ENCODE results near the gene SASH3.

Gene SASH3

GRCh38 chrX:129825746-129826505 is 46.2 kb downstream of the SASH3 start:
- Histone ChIP-seq H3K4me1 (ENCODE audit: control insufficient read depth in 2 of 2, insufficient read depth in 2 of 2, low read length in 2 of 2) (no peaks in the 10 kb centered on the region), H3K36me3 (ENCODE audit: control insufficient read depth in 2 of 2, insufficient read depth in 2 of 2, low read length in 2 of 2) (no peaks in the 10 kb centered on the region), H3K27me3 (ENCODE audit: control insufficient read depth in 2 of 2, insufficient read depth in 2 of 2, low read length in 2 of 2) (no peaks in the 10 kb centered on the region), H3K9ac (ENCODE audit: low read depth in 1 of 2, low read length in 2 of 2) (no peak overlapping the region), H3K4me3 (ENCODE audit: low read length in 2 of 2) (no peak overlapping the region), H3K9me3 (ENCODE audit: control insufficient read depth in 2 of 2, low read length in 2 of 2) (no peaks in the 10 kb centered on the region), H3K27ac (ENCODE audit: low read depth in 2 of 2, low read length in 2 of 2) (no peak overlapping the region)

- H3K9ac ChIP-seq (ENCODE audit: low read depth in 1 of 2, low read length in 2 of 2), result no peak overlapping the region
- H3K9me3 ChIP-seq (ENCODE audit: control insufficient read depth in 2 of 2, low read length in 2 of 2), result no peaks in the 10 kb centered on the region
- no peak overlapping the region for H3K27ac ChIP-seq (ENCODE audit: low read depth in 2 of 2, low read length in 2 of 2)
- H3K4me1 ChIP-seq (ENCODE audit: control insufficient read depth in 2 of 2, insufficient read depth in 2 of 2, low read length in 2 of 2), result no peaks in the 10 kb centered on the region
- no peaks in the 10 kb centered on the region for H3K36me3 ChIP-seq (ENCODE audit: control insufficient read depth in 2 of 2, insufficient read depth in 2 of 2, low read length in 2 of 2)
- no peaks in the 10 kb centered on the region for H3K27me3 ChIP-seq (ENCODE audit: control insufficient read depth in 2 of 2, insufficient read depth in 2 of 2, low read length in 2 of 2)
- H3K4me3 ChIP-seq (ENCODE audit: low read length in 2 of 2), result no peak overlapping the region
These were observed 50.7 kb downstream of the SASH3 start for GRCh38 chrX:129830494-129830893.

DNA sequence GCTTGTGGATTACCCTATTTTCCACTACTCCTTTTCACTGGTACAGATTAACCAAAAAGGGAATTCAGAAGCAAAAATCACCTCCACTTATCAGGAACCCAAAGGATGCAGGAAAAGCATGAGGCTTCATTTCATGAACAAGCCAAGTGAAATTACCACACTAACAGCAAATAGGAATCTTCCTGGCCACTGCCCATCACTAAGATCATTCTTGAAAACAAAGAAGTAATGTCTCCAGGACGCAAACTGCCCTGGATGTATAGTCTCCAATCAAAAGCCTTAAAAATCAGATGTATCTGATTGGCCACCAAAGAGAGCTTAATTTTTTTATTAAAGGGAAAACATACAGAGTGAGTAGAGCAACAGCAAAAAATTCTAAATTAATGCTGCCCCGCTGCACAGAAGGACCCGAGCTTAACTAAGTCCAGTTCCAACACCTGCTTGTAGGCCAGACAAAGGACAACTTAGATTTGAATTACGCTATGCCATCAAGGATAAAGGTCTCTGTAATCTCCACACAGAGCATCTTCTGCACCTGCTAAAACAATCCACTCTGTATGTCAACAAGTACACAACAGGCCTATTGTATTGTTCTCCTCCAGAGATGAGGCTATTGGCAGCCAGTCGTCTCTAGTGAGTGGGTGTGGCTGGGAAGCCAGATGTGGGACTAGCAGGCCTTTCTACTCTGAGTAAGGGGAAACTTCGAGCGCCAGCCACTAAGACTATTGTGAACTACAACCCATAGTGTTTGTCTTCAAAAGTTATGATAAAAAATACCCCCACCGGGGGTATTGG is 51.5 kb downstream of the SASH3 start:
- no peaks in the 10 kb centered on the region for H3K9me3 ChIP-seq (ENCODE audit: control insufficient read depth in 2 of 2, low read length in 2 of 2)
- H3K27ac ChIP-seq (ENCODE audit: low read depth in 2 of 2, low read length in 2 of 2), result no peak overlapping the region
- H3K27me3 ChIP-seq (ENCODE audit: control insufficient read depth in 2 of 2, insufficient read depth in 2 of 2, low read length in 2 of 2), result no peaks in the 10 kb centered on the region
- H3K36me3 ChIP-seq (ENCODE audit: control insufficient read depth in 2 of 2, insufficient read depth in 2 of 2, low read length in 2 of 2), result no peaks in the 10 kb centered on the region
- no peak overlapping the region for H3K4me3 ChIP-seq (ENCODE audit: low read length in 2 of 2)
- H3K4me1 ChIP-seq (ENCODE audit: control insufficient read depth in 2 of 2, insufficient read depth in 2 of 2, low read length in 2 of 2), result no peaks in the 10 kb centered on the region
- H3K9ac ChIP-seq (ENCODE audit: low read depth in 1 of 2, low read length in 2 of 2), result no peak overlapping the region

DNA sequence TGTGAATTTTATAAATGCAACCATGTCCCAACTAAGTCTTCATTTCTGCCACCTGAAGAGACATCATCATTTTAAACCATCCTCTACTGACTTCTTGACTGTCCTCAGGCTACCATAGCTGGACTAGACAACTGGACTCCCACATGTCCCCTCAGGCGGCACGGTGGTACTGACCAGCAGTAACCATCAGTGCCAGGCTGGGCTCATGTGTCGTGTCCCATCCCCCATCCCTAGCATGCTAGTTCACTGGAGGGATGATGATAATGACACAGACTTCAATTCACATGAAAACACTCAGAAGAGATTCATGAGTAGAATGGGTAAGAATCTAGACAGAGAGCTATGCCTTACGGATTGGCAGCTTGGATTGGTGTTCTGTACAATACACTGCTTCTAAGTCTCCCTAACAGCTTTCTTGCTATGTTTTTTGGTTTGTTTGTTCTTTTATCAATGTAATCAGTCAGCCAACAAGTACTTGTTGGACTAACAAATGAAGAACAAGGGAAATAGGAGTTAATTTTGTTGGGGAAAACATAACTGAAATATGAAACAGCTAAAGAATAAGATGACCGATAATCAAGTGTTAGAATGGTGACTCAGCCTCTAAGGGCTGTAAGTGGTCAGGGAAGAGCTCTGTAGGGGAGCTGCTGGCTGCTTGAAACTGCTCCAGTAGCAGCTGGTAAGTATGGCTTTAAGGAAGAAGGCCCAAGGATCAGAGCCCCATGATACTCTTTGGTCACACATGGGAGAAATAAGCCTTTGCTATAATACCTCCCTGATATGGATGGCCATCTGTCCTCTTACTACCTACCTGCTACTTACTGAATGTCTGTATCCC is 53.6 kb downstream of the SASH3 start:
- H3K27ac ChIP-seq (ENCODE audit: low read depth in 2 of 2, low read length in 2 of 2), result no peak overlapping the region

GRCh38 chrX:129836827-129837226 is 57.1 kb downstream of the SASH3 start:
- H3K36me3 ChIP-seq (ENCODE audit: control insufficient read depth in 2 of 2, insufficient read depth in 2 of 2, low read length in 2 of 2), result peaks cover 0 to 6% of the 10 kb centered on the region in 2 donors
- H3K27me3 ChIP-seq (ENCODE audit: control insufficient read depth in 2 of 2, insufficient read depth in 2 of 2, low read length in 2 of 2), result peaks cover 0 to 3% of the 10 kb centered on the region in 2 donors
- no peak overlapping the region for H3K4me3 ChIP-seq (ENCODE audit: low read length in 2 of 2)
- H3K4me1 ChIP-seq (ENCODE audit: control insufficient read depth in 2 of 2, insufficient read depth in 2 of 2, low read length in 2 of 2), result peaks cover 2 to 3% of the 10 kb centered on the region in 2 donors
- no peak overlapping the region for H3K9ac ChIP-seq (ENCODE audit: low read depth in 1 of 2, low read length in 2 of 2)
- H3K27ac ChIP-seq (ENCODE audit: low read depth in 2 of 2, low read length in 2 of 2), result no peak overlapping the region
- no peaks in the 10 kb centered on the region for H3K9me3 ChIP-seq (ENCODE audit: control insufficient read depth in 2 of 2, low read length in 2 of 2)

More for the DNA sequence above, 53.6 kb downstream of the SASH3 start:
- H3K4me3 ChIP-seq (ENCODE audit: low read length in 2 of 2), result no peak overlapping the region
- H3K27me3 ChIP-seq (ENCODE audit: control insufficient read depth in 2 of 2, insufficient read depth in 2 of 2, low read length in 2 of 2), result no peaks in the 10 kb centered on the region
- H3K36me3 ChIP-seq (ENCODE audit: control insufficient read depth in 2 of 2, insufficient read depth in 2 of 2, low read length in 2 of 2), result peaks cover 0 to 4% of the 10 kb centered on the region in 2 donors
- H3K9ac ChIP-seq (ENCODE audit: low read depth in 1 of 2, low read length in 2 of 2), result no peak overlapping the region
- H3K9me3 ChIP-seq (ENCODE audit: control insufficient read depth in 2 of 2, low read length in 2 of 2), result no peaks in the 10 kb centered on the region
- no peaks in the 10 kb centered on the region for H3K4me1 ChIP-seq (ENCODE audit: control insufficient read depth in 2 of 2, insufficient read depth in 2 of 2, low read length in 2 of 2)

DNA sequence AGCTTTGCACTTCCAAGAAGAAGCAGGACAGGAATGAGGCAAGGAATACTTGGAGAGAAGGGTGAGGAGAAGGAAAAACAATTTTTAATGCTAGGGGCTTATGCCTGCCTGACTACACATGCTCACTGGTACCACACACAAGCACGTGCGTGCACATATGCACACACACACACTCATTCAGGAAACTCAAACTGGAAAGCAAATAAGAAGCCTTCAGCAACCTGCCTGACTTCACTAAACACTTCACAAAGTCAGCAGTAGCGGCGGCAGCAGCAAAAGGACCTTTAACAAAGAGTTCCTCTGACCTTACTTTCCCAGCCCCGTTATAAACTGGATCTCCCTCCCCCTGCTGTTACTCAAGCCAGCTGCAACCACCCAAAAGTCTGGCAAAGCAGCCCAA is 60.6 kb downstream of the SASH3 start:
- peaks cover 0 to 3% of the 10 kb centered on the region in 2 donors for H3K27me3 ChIP-seq (ENCODE audit: control insufficient read depth in 2 of 2, insufficient read depth in 2 of 2, low read length in 2 of 2)
- no peak overlapping the region for H3K27ac ChIP-seq (ENCODE audit: low read depth in 2 of 2, low read length in 2 of 2)
- peaks cover 0 to 6% of the 10 kb centered on the region in 2 donors for H3K36me3 ChIP-seq (ENCODE audit: control insufficient read depth in 2 of 2, insufficient read depth in 2 of 2, low read length in 2 of 2)
- no peaks in the 10 kb centered on the region for H3K9me3 ChIP-seq (ENCODE audit: control insufficient read depth in 2 of 2, low read length in 2 of 2)
- no peak overlapping the region for H3K9ac ChIP-seq (ENCODE audit: low read depth in 1 of 2, low read length in 2 of 2)
- peaks cover 2 to 6% of the 10 kb centered on the region in 2 donors for H3K4me1 ChIP-seq (ENCODE audit: control insufficient read depth in 2 of 2, insufficient read depth in 2 of 2, low read length in 2 of 2)
- no peak overlapping the region for H3K4me3 ChIP-seq (ENCODE audit: low read length in 2 of 2)

DNA sequence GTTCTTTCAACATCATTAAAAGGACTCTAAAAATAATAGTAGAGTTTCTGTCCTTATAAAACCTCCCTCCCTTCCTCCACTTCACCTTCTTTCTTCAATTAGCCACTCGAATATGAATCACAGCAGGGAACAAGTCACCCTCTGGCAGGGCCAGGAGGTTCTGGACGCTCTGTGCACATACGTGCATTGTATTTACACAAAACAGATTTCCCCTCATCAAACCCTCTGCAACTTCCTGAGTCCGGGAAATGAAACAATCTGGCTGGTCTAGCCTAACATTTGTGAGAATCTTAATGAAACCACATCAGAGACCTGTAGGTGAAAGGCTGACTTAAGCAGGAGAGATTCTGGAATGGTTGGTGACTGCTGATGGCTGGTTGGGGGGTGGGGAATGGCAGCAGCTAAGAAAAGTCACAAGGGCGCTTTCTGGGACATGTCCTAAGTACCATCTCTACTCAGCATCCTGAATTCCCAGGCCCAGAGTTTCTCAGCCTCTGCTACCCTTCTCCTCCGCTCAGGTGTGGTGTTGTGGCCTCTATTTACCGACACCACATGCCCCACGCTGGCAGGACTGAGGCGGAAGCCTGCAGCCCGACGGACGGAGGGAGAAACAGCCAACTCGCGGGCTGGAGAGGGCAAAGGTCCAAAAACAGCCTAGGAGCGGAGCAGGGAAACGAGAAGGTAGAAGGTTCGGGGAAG is 62.9 kb downstream of the SASH3 start:
- peak overlapping the region; percentile 32 to 74 for H3K9ac ChIP-seq (ENCODE audit: low read depth in 1 of 2, low read length in 2 of 2)
- H3K27ac ChIP-seq (ENCODE audit: low read depth in 2 of 2, low read length in 2 of 2), result peak overlapping the region; percentile 77 to 80
- peak overlapping the region; percentile 92 to 100 for H3K4me3 ChIP-seq (ENCODE audit: low read length in 2 of 2)
- H3K9me3 ChIP-seq (ENCODE audit: control insufficient read depth in 2 of 2, low read length in 2 of 2), result no peaks in the 10 kb centered on the region
- H3K27me3 ChIP-seq (ENCODE audit: control insufficient read depth in 2 of 2, insufficient read depth in 2 of 2, low read length in 2 of 2), result peaks cover 0 to 3% of the 10 kb centered on the region in 2 donors
- H3K36me3 ChIP-seq (ENCODE audit: control insufficient read depth in 2 of 2, insufficient read depth in 2 of 2, low read length in 2 of 2), result peaks cover 0 to 2% of the 10 kb centered on the region in 2 donors
- peaks cover 2 to 6% of the 10 kb centered on the region in 2 donors for H3K4me1 ChIP-seq (ENCODE audit: control insufficient read depth in 2 of 2, insufficient read depth in 2 of 2, low read length in 2 of 2)

GRCh38 chrX:129843209-129843458 is 63.4 kb downstream of the SASH3 start:
- peak overlapping the region; percentile 92 to 100 for H3K4me3 ChIP-seq (ENCODE audit: low read length in 2 of 2)
- no peaks in the 10 kb centered on the region for H3K9me3 ChIP-seq (ENCODE audit: control insufficient read depth in 2 of 2, low read length in 2 of 2)
- peaks cover 0 to 3% of the 10 kb centered on the region in 2 donors for H3K27me3 ChIP-seq (ENCODE audit: control insufficient read depth in 2 of 2, insufficient read depth in 2 of 2, low read length in 2 of 2)
- peaks cover 0 to 2% of the 10 kb centered on the region in 2 donors for H3K36me3 ChIP-seq (ENCODE audit: control insufficient read depth in 2 of 2, insufficient read depth in 2 of 2, low read length in 2 of 2)
- peak overlapping the region; percentile 32 to 74 for H3K9ac ChIP-seq (ENCODE audit: low read depth in 1 of 2, low read length in 2 of 2)
- H3K4me1 ChIP-seq (ENCODE audit: control insufficient read depth in 2 of 2, insufficient read depth in 2 of 2, low read length in 2 of 2), result peaks cover 2 to 6% of the 10 kb centered on the region in 2 donors
- peak overlapping the region; percentile 77 to 80 for H3K27ac ChIP-seq (ENCODE audit: low read depth in 2 of 2, low read length in 2 of 2)

DNA sequence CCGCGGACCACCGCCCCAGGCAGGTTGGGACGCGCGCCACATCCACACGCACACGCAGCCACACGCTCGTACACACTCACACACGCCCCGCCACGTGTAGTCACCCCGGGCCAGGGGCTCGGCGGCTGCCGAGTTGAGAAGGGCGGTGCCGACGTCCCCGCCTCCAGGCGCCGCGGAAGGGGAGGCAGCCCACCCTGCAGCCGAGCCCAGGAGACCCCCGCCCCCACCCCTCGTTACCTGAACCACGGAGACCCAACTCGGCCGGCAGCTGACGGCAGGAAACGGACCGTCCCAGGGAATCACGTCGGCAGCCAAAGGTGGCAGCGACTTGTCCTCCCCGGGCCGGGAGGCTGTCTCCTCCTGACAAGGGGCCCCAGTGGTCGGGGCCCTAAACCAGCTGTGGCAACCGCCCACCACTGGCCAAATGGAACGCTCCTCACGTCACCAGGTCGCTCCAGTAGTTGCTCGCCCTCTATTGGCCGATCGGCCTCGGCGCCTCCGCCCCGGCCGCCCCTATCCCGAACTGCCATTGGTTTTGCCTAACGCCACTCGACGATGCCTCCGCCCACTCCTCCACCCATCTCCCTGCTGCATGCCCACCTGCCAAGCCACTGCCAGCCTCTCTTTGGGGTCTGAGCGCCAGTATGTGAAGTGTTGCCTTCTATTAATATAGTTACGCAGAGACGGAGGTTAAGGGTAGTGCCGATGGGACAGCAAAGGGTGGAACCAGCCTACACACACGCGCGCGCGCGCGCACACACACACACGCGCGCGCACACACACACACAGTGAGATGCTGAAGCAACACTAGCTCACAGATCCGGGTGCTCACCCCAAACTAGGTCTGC is 63.9 kb downstream of the SASH3 start, which contains the start of gene ZDHHC9:
Gene ZDHHC9 (minus strand): TSS at position 428 of the 848 bp plus-strand sequence. CDS start 1,941 bp downstream, outside the sequence.
- Histone ChIP-seq H3K4me3 (ENCODE audit: low read length in 2 of 2) (peak within 1 kb of the TSS; percentile 92 to 100), H3K27me3 (ENCODE audit: control insufficient read depth in 2 of 2, insufficient read depth in 2 of 2, low read length in 2 of 2) (peaks cover 0 to 3% of the 10 kb centered on the region in 2 donors), H3K9ac (ENCODE audit: low read depth in 1 of 2, low read length in 2 of 2) (peak within 1 kb of the TSS; percentile 47 to 74), H3K36me3 (ENCODE audit: control insufficient read depth in 2 of 2, insufficient read depth in 2 of 2, low read length in 2 of 2) (peaks cover 0 to 2% of the 10 kb centered on the region in 2 donors), H3K9me3 (ENCODE audit: control insufficient read depth in 2 of 2, low read length in 2 of 2) (no peaks in the 10 kb centered on the region), H3K4me1 (ENCODE audit: control insufficient read depth in 2 of 2, insufficient read depth in 2 of 2, low read length in 2 of 2) (peaks cover 2 to 6% of the 10 kb centered on the region in 2 donors), H3K27ac (ENCODE audit: low read depth in 2 of 2, low read length in 2 of 2) (peak within 1 kb of the TSS; percentile 77 to 80)

Measured in mucosa of rectum (tissue), 2 donors.